ENCODE data around the gene SYT7.
"Not testable (repeated sequence)": the region's sequence is repeated elsewhere in the genome, so short reads cannot be mapped to it uniquely, and the experiment has no call there.

SYT7 gene

DNA sequence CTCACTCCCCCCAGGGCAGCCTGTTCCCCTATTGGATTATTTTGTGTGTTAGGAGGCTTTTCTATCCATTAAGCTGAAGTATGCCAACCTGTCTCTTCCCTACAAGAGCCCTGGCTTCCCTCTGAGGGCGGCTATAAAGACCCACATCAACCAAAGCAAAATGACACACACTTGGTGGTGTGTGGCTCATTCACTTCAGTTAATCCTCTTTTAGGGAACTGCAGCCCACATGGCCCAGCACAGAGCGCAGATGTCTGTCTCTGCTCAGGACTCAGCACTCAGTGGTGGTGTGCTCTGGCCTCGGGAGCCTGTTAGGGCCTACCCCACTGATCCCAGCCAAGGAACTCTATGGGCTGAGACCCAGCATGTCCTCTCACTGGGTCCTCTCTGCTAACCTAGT lies 104.5 kb downstream of the SYT7 start:
- no peak for DNase-seq (ENCODE audit: low read depth in 2 of 2)

DNA sequence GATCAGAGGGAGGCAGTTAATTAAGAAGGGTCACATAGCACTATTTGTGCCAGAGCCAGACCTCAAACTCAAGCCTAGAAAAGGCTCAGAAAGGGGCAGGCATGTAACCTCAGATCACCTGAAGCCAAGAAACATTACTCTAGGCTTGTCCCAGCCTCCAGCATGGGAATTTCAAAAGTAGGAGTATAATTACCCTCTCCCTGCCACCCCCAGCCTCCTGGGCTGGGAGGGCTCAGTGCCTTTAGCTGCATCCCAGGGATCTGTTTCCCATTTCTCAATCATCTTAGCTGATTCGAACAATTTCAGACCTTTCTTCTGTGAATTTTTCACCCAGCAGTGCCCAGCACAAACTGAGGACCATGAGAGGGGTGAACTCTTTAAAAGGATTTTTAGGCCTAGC lies 105.4 kb downstream of the SYT7 start:
- no peak for DNase-seq (ENCODE audit: low read depth in 2 of 2)

DNA sequence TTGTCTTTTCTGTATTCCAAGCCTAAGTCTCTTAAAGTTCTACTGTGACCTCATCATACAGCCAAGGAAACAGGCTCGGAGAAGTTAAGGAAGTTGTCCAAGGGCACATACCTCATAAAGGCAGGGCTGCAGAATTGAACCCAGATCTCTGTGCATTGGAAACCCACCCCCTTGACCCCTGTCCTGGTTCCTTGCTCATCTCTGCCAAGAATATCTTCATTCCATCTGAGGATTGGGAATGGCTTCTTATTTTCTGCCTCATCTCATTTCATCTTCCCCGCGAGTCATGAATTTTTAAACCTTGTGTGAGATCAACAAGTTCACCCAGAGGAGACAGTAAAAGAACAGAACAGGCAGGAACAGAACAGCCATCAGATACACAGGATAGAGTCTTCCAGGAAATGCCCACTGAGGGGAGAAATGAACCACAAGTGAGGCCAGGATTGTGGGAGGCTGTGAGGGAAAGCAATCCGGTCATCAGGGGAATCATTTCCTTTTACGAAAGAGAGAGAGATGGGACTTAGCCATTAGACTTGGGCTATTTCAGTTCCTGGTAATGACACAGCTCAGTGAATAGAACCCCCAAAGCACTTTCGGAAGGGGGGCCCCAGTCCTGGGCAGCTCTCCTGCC lies 106.7 kb downstream of the SYT7 start:
- DNase-seq (ENCODE audit: low read depth in 2 of 2) = no peak

DNA sequence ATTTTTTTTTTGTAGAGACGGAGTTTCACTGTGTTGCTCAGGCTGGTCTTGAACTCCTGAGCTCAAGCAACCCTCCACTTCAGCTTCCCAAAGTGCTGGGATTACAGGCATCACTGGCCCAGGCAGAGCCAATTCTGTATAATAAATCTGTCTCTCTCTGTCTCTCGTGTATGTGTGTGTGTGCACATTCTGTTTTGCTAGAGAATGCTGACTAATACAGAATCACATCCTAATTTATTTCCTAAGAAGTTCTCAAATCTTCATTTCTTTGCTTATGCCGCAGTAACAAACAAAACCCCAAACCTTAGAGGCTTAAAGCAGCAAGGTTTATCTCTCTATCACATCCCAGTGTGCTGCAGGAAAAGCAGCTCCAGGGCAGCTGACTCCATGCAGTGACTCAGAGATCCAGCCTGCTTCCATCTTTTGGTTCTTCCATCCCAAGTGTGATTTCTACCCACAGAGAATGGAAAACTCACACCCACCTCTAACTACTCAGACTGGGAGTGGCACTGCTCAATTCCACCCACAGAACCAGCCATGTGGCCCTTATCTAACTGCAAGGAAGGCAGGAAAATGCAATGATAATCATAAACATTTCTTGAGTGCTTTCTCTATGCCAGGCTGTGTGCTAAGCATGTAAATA lies 107.4 kb downstream of the SYT7 start:
- no peak for DNase-seq (ENCODE audit: low read depth in 2 of 2)

DNA sequence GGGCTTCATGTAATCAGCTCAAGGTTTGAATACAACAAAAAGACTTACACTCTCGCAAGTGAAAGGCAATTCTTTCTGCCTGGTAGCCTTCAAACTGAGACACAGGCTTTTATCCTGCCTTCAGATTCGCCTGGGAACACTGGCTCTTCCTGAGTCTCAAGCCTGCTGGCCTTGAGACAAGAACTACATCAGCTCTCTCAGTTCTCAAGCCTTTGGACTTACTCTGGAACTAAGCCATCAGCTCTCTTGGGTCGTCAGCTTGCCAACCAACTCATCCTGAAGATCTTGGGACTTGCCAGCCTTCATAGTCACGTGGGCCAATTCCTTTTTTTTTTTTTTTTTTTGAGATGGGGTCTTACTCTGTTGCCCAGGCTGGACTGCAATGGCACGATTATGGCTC lies 108.0 kb downstream of the SYT7 start:
- DNase-seq (ENCODE audit: low read depth in 2 of 2) = no peak

DNA sequence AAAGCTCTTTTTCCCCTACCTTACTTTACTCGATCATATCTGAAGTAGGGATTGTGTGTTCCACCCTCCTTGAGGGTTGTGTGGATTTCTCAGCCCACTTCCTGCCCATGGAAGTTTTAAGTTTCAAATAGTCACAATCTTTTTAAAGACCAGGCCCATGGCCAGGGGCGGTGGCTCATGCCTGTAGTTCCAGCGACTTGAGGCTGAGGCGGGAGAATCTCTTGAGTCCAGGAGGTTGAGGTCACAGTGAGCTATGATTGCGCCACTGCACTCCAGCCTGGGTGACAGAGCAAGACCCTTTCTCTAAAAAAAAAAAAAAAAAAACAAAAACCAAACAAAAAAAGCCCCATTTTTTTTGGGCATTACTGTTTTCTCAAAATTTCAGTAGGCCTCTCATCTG lies 108.6 kb downstream of the SYT7 start:
- no peak for DNase-seq (ENCODE audit: low read depth in 2 of 2)

DNA sequence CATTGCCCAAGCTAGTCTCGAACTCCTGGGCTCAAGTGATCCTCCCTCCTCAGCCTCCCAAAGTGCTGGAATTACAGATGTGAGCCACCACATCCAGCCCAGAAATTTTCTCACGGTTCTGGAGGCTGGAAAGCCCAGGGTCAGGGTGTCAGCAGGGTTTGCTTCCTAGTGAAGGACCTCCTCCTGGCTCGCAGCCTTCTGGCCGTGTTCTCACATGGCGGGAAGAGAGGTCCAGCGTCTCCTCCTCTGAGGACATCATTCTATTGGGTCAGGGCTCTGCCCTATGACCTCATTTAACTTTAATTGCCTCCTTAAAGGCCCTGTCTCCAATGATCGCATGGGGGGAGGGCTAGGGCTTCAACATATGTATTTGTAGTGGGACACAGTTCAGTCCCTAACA lies 112.9 kb downstream of the SYT7 start:
- no peak for DNase-seq (ENCODE audit: low read depth in 2 of 2)

DNA sequence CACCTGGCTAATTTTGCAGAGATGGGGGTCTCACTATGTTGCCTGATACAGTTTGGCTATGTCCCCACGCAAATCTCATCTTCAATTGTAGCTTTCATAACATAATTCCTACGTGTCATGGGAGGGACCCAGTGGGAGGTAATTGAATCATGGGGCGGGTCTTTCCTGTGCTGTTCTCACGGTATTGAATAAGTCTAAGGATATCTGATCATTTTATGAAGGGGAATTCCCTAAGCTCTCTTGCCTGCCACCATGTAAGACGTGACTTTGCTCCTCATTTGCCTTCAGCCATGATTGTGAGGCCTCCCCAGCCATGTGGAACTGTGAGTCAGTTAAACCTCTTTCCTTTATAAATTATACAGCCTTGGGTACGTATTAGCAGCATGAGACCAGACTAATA lies 113.3 kb downstream of the SYT7 start:
- not testable (repeated sequence) for DNase-seq (ENCODE audit: low read depth in 2 of 2)

All from stimulated activated CD4-positive, alpha-beta T cell treated with anti-CD3 and anti-CD28 coated beads, Interleukin-1b, Interleukin-23, amount 100 ng/mL, for 4 hours (primary cell).